Activated CD8-positive, alpha-beta memory T cell treated with anti-CD3 and anti-CD28 coated beads, Interleukin-2, amount 50 U/mL, for 24 hours (primary cell): ENCODE data around the gene BSPRY.

Experiments
- DNase-seq: peaks from one replicate; pipeline ENCODE4 v3.0.0-alpha.2; 2020; ENCODE audit errors: extremely low read depth

Gene BSPRY

DNA sequence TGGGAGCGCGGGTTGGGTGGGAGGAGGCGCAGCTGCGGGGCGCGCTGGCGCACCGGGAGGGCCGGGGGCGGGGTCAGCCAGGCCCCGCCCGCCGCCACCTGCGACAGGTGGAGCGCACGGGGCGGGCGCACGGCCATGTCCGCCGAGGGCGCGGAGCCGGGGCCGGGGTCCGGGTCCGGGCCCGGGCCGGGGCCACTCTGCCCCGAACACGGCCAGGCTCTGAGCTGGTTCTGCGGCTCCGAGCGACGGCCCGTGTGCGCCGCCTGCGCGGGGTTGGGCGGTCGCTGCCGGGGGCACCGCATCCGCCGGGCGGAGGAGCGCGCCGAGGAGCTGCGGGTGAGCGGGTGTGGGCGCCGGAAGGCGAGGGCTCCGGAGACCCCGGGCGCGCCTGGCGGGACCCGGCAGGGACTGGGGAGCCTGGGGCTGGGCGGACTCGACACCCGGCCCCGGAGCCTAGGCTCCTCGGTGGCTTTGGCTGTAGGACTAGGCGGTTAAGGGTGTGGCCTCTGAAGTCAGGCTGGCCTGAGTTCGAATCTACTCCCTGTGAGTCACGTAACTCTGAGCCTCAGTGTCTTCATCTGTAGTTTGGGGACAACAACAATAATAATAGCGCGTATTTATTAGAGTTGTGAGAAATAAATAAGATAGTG lies at the start of gene BSPRY:
Gene BSPRY, plus strand, starts transcription at position 97 of the 650 bp plus-strand sequence. Its CDS starts 39 bp downstream, at position 136.
- DNase-seq = no peak

GRCh38 chr9:113299800-113300292 lies 49.5 kb upstream of the BSPRY start:
- no peak for DNase-seq

- DNase-seq = no peak
Observed at GRCh38 chr9:113301548-113301947, 47.8 kb upstream of the BSPRY start.

- DNase-seq = no peak
Observed at GRCh38 chr9:113302792-113303418, 46.4 kb upstream of the BSPRY start, which contains the start of gene RNF183. RNF183 (minus strand) TSS chr9:113303376; CDS start chr9:113298184, 5,192 bp downstream.

DNA sequence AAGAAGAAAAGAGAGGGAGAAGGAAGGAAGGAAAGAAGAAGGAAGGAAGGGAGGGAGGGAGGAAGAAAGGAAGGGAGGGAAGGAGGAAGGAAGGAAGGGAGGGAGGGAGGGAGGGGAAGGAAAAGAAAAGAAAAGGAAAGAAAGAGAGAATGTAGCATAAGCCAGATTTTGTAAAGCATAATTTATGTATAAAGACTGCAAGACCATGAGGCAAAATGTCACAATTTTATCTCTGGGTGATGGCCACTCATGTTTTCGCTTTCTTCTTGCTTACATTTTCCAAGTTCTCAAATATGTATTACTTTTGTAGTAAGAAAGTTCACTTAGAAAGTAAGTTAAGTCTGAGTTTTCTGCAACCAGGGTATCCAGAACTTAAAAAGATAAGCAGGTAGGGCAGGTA lies 42.8 kb upstream of the BSPRY start:
- DNase-seq = no peak

DNA sequence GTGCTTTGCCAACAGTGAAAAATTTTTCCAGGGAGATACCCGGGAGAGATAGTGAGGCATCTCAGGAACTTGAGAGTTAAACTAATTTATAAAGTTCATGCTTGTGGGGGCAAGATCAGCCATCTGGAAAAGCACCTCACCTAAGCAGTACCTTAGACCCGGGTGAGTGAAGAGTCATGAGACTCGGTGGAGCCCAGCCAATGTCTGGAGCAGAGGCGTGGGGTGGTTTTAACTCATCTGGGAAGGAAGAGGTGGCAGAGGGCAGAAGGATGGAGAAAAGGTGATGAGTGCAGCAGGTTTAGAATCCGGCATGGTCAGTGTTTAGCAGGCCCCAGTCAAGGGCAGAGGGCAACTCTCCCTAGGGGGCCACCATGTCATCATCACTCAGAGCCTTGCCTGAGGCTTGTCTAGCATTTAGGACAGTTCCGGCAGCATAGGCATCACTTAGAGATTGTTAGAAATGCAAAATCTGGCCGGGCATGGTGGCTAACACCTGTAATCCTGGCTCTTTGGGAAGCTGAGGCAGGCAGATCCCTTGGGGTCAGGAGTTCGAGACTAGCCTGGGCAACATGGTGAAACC lies 41.9 kb upstream of the BSPRY start:
- no peak for DNase-seq

DNA sequence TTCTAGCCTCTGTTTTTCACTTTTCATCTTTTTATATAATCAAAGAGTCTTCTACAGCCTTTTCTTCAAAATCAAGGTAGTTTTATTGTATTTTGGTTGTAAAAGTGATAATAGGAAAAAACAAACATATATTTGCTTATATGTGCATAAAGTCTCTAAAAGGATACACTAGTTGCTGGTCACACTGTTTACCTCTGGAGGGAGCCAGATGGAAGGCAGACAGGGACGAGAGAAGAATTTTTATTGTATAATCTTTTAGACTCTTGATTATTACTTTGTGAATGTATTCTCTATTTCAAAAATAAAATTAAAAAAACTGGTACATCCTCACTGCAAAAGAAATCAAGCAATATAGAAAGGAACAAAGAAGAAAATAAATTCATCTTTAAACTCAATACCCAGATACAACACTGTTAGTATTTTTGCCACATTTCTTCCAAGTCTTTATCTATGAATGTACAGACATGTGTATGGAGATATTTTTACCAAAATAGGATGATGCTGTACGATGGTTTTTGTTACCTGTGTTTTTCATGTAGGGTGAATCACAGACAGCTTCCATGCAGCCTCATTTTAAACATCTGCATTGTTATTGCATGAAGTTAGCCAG lies 40.0 kb upstream of the BSPRY start:
- DNase-seq = no peak

DNA sequence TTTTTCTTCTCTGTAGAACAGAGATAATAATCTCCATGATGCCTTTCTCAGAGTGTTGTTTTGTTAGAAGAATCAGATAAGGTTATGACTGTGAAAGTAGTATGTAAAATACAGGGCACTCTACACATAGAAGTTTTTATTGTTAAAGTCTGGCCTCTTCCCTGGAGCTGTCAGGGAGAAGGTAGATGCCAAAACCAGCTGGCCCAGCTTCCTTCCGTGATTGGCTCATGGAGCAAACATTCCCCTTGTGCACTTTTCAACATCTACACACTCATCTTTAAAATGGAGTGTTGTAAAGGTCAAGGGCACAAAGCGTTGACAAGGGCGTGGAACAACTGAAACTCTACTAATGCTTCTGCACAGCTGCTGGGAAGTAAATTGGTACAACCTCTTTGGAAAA lies 38.8 kb upstream of the BSPRY start:
- DNase-seq = no peak

GRCh38 chr9:113311961-113312360 lies 37.4 kb upstream of the BSPRY start:
- no peak for DNase-seq

DNA sequence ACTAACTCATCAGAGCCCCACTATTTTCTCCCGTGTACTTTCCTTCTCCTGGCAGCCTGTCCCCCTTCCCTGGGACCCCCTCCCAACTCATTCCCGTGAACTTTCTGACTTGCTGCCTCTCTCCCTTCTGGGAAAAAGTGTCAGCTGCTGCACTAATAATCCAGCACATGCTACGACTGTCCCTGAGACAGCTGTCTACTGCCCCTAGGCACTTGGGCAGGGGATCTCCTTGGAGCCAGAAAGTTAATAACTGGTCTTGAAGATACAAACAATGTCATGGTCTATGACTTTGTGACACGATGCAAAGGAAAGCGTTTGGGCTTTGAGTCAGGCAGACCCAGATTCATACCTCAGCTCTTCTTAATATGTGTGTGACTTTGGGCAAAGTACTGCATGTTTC lies 36.1 kb upstream of the BSPRY start:
- no peak for DNase-seq

DNA sequence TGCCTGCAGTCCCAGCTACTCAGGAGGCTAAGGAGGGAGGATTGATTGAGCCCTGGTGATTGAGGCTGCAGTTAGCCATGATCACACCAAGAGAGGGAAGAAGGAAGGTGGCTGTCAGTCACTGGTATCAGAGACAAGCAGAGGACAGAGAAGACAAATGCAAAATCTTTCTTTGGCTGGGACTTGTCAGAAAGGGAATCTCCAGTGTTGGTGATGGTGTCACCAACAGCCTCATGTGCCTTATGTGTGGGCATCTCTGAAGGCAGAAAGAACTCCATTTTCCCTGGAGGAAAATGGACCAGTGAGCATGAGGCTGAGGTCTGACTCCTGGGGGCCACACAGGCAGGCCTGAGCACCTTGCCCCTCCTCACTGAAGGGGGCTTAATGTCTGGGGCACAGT lies 34.1 kb upstream of the BSPRY start:
- no peak for DNase-seq

DNA sequence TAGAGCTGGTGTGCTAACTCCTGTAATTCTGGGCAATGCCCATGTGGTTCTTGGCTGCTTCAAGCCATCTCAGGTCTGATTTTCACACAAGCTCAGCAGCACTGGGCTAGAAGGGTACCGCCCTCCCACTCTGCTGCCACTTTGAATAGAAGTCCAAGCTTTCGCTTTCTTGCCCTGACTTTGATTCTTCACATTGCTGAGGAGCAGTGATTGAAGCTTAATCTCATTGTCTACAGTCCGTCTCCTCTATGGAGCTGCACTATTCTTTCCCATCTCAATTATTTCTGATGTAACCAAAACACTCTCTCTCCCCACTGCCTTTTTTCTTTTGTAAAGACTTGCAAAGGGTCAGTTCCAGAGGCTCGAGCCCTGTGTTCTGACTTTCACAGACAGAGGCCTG lies 33.3 kb upstream of the BSPRY start:
- no peak for DNase-seq

DNA sequence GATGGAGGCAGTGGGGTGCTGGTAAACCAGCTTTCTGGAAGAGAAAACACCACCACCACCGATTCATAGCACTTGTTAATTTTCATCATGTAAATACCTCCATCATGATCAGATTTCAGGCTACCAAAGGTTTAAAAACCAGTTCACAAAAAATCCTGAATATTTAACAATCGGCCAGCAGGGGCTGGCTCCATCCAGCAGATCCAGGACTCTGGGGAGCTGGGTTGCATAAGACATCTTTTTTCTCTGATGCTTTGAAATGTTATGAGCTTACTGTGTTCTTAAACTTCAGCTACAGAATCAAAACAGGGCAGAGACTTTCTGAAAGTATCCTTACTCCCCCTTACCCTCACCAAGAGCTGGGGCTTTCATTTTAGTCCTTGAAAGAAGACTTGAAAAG lies 31.6 kb upstream of the BSPRY start:
- DNase-seq = no peak

DNA sequence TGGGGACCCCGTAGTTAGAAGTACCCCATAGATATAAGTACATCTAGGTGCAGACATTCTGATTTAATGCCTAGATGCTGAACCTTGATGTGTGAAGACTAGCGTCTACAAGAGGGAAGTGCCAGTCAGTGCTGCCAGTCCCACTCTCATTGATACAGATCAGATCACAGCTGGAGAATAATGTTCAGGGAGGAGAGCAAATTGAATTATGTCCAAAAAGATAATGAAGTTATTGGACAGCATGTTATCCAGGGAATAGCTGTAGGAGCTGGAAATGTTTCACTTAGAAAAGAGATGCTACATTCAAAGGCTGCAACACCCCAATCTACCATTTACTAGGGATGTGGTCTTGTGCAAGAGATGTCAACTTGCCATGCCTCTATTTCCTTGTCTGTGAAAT lies 30.3 kb upstream of the BSPRY start:
- no peak for DNase-seq

GRCh38 chr9:113320051-113320450 lies 29.3 kb upstream of the BSPRY start:
- no peak for DNase-seq

GRCh38 chr9:113322671-113323070 lies 26.7 kb upstream of the BSPRY start:
- no peak for DNase-seq

GRCh38 chr9:113326230-113326629 lies 23.1 kb upstream of the BSPRY start:
- no peak for DNase-seq

DNA sequence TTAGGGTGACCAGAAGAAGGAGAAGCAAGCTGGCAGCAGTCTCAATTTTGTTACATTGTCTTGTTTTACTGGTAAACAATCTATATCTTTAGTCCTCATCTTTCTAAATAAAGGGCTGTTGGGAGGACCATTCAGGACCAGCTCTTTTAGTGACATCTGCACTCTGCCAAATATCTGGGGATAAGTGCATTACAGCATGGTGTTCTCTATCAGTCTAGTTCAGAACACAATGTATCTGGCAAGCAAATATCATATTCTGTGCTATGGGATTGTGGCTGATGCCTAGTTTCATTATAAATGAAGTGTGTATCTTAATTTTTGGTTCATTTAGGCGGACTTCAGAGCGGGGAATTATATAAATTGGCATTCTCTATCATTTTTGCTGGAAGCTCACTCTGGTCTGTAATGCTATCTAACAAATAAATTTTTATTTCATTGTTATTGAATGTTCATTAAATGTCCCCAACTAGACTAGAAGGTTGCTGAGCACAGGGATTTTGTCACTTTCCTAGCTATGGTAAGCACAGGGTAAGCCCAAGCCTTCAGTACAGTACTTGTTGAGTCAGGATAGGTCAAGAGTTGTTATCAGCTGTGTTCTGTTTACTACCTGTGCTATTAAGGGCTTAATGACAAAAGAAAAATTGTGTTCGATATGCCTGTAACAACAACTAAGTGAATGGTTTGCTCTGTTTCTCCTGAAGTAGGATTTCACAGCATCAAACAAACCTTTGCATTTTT lies 21.1 kb upstream of the BSPRY start:
- DNase-seq = no peak

DNA sequence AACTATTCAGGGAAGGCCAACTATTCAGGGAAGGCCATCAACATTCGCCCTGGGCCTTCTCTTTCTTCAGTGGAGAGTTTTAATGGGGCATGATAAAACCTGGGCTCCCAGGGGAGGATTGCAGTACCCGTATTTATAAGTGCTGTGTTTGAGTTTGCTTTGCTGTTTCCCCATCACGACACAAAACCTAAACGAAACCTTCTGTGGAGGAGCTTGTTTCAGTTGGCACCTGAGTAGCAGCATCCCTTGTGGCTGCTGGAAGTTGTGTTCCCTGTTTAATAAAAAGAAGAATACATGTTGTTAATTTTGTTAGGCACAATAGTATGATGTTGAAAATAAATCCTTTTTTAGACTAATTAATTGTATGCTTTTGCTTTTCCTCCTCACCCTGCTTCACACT lies 17.6 kb upstream of the BSPRY start:
- DNase-seq = no peak

- DNase-seq = no peak
Observed at GRCh38 chr9:113337714-113338113, 11.6 kb upstream of the BSPRY start.

DNA sequence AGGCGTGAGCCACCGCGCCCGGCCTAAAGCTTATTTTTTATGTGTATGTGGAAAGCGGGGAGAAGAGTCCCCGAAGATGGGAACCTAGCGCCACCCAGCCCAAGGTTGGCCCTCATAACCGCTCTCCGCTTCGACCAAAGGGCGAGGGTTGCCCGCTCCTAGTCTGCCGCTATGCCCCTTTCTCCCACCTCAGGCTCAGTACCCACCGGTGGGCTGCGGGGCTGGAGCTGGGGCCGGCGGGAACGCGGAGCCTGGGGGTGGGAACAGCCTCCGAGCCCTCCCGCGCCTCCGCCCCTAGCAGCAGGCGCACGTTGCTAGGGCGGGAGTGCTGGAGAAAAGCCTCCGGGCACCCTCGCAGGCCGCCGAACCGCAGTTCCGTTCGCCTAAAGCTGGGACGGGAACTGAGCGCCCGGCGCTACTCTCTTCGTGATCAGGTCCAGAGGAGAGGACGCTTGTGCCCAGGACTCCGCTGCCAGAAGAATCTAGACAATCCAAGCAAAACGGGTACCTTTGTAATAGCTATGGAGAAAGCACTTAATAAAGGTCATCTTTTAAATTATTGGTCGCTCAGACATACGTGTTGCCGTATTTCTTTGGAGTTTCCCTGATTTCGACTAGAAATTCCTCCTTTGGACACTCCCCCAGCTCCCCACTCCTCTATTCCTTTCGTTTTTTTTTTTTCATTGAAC lies 9.2 kb upstream of the BSPRY start, which contains the start of gene WDR31:
Gene WDR31, minus strand, starts transcription at position 265 of the 689 bp plus-strand sequence. CDS start 8,253 bp downstream, outside the sequence.
- peak; percentile 51 for DNase-seq
